Stimulated activated CD4-positive, alpha-beta T cell treated with anti-CD3 and anti-CD28 coated beads, Interleukin-4, amount 100 ng/mL, for 1 hour (primary cell): Measurements from ENCODE around the gene PCID2.
"Not testable (repeated sequence)": the region's sequence is repeated elsewhere in the genome, so short reads cannot be mapped to it uniquely, and the experiment has no call there.

Source experiments
- DNase-seq: peaks from one replicate; pipeline ENCODE4 v3.0.0-alpha.2; 2020

Gene PCID2

GRCh38 chr13:113162783-113163685, 45.4 kb downstream of the PCID2 start:
- DNase-seq, result no peak

GRCh38 chr13:113161975-113162374, 46.5 kb downstream of the PCID2 start:
- DNase-seq, result not testable (repeated sequence)

- no peak for DNase-seq
These were observed 47.0 kb downstream of the PCID2 start for GRCh38 chr13:113161433-113161832.

- DNase-seq, result no peak
These were observed 47.5 kb downstream of the PCID2 start for GRCh38 chr13:113160983-113161382.

- DNase-seq, result no peak
These were observed 48.8 kb downstream of the PCID2 start for GRCh38 chr13:113159701-113160100.

GRCh38 chr13:113158946-113159345, 49.5 kb downstream of the PCID2 start:
- DNase-seq, result no peak

GRCh38 chr13:113157929-113158747, 50.3 kb downstream of the PCID2 start, which contains the start of gene PROZ:
Gene PROZ, plus strand, starts transcription at chr13:113158648. Its CDS starts 13 bp downstream, at chr13:113158661.
- no peak for DNase-seq

GRCh38 chr13:113157206-113157928, 51.1 kb downstream of the PCID2 start:
- DNase-seq, result no peak

- no peak for DNase-seq
These were observed 52.4 kb downstream of the PCID2 start for GRCh38 chr13:113155982-113156655.

- DNase-seq, result no peak
These were observed 53.3 kb downstream of the PCID2 start for GRCh38 chr13:113155201-113155600.

- peak; percentile 71 for DNase-seq
These were observed 54.4 kb downstream of the PCID2 start for GRCh38 chr13:113153810-113154748.

- DNase-seq, result peak; percentile 25
These were observed 55.3 kb downstream of the PCID2 start for GRCh38 chr13:113152984-113153809.

GRCh38 chr13:113152691-113152983, 55.8 kb downstream of the PCID2 start:
- DNase-seq, result no peak

GRCh38 chr13:113151745-113152690, 56.5 kb downstream of the PCID2 start:
- DNase-seq, result peak; percentile 28

- no peak for DNase-seq
These were observed 57.7 kb downstream of the PCID2 start for GRCh38 chr13:113150550-113151365.

GRCh38 chr13:113149711-113150549, 58.5 kb downstream of the PCID2 start:
- DNase-seq, result no peak

GRCh38 chr13:113148940-113149503, 59.4 kb downstream of the PCID2 start:
- no peak for DNase-seq
